Parathyroid adenoma (tissue), 2 donors: ENCODE results near the gene CUX1.

ENCODE experiments used
- H2AFZ ChIP-seq: fragments of 300-600 bp; sonication (generic); one replicate; pipeline ENCODE4 v1.7.0; 2017; ENCODE audit warnings: antibody characterized with exemption, mild to moderate bottlenecking
- H3K27ac ChIP-seq: fragments of 300-600 bp; sonication (generic); one replicate; pipeline ENCODE4 v1.7.0; 2017
- H3K27me3 ChIP-seq: fragments of 300-600 bp; sonication (generic); one replicate; pipeline ENCODE4 v1.7.0; 2017; ENCODE audit warnings: low read length; ENCODE audit not compliant: control insufficient read depth, insufficient read depth
- H3K36me3 ChIP-seq: fragments of 300-600 bp; sonication (generic); one replicate; pipeline ENCODE4 v1.7.0; 2017; ENCODE audit warnings: low read length; ENCODE audit not compliant: control insufficient read depth, insufficient read depth
- H3K4me1 ChIP-seq: fragments of 300-600 bp; sonication (generic); one replicate; pipeline ENCODE4 v1.7.0; 2017; ENCODE audit warnings: control low read depth
- H3K4me2 ChIP-seq: fragments of 300-600 bp; sonication (generic); one replicate; pipeline ENCODE4 v1.7.0; 2017; ENCODE audit warnings: low read length
- H3K4me3 ChIP-seq: fragments of 300-600 bp; sonication (generic); one replicate; pipeline ENCODE4 v1.7.0; 2017; ENCODE audit warnings: low read depth, low read length
- H3K79me2 ChIP-seq: fragments of 300-600 bp; sonication (generic); one replicate; pipeline ENCODE4 v1.7.0; 2017; ENCODE audit warnings: control low read depth
- H3K9ac ChIP-seq: fragments of 300-600 bp; sonication (generic); one replicate; pipeline ENCODE4 v1.7.0; 2017; ENCODE audit warnings: mild to moderate bottlenecking
- H3K9me3 ChIP-seq: fragments of 300-600 bp; sonication (generic); one replicate; pipeline ENCODE4 v1.7.0; 2017; ENCODE audit warnings: low read length; ENCODE audit not compliant: control insufficient read depth
- CTCF ChIP-seq: fragments of 300-600 bp; sonication (generic); IDR thresholded peaks from one replicate; pipeline ENCODE4 v1.7.0; 2017; ENCODE audit warnings: antibody characterized with exemption, mild to moderate bottlenecking
- donor health status: primary hyperparathyroidism.

The CUX1 gene

GRCh38 chr7:102268635-102269034 lies 451.2 kb downstream of the CUX1 start:
- no peaks in the 10 kb centered on the region for H3K79me2 ChIP-seq
- H3K9ac ChIP-seq, result no peak overlapping the region
- H3K36me3 ChIP-seq, result no peaks in the 10 kb centered on the region
- TF ChIP-seq CTCF, result no peak
- H3K27ac ChIP-seq, result no peak overlapping the region
- H3K27me3 ChIP-seq, result no peaks in the 10 kb centered on the region
- H3K4me1 ChIP-seq, result peaks cover 2% of the 10 kb centered on the region
- no peak overlapping the region for H2AFZ ChIP-seq
- no peak overlapping the region for H3K4me2 ChIP-seq
- H3K9me3 ChIP-seq, result no peaks in the 10 kb centered on the region
- no peak overlapping the region for H3K4me3 ChIP-seq

- H3K36me3 ChIP-seq, result no peaks in the 10 kb centered on the region
- H3K4me1 ChIP-seq, result peaks cover 2% of the 10 kb centered on the region
- H3K9me3 ChIP-seq, result no peaks in the 10 kb centered on the region
- no peak overlapping the region for H3K4me2 ChIP-seq
- no peak overlapping the region for H3K27ac ChIP-seq
- H3K27me3 ChIP-seq, result no peaks in the 10 kb centered on the region
- H3K9ac ChIP-seq, result no peak overlapping the region
- no peaks in the 10 kb centered on the region for H3K79me2 ChIP-seq
- no peak overlapping the region for H2AFZ ChIP-seq
- no peak for TF ChIP-seq CTCF
- H3K4me3 ChIP-seq, result no peak overlapping the region
Measured at GRCh38 chr7:102270178-102270887, 452.9 kb downstream of the CUX1 start.

- no peak overlapping the region for H3K9ac ChIP-seq
- H3K27me3 ChIP-seq, result no peaks in the 10 kb centered on the region
- no peak overlapping the region for H3K4me3 ChIP-seq
- no peaks in the 10 kb centered on the region for H3K9me3 ChIP-seq
- no peak overlapping the region for H2AFZ ChIP-seq
- no peaks in the 10 kb centered on the region for H3K79me2 ChIP-seq
- peaks cover 2% of the 10 kb centered on the region for H3K4me1 ChIP-seq
- no peak overlapping the region for H3K27ac ChIP-seq
- no peak for TF ChIP-seq CTCF
- H3K36me3 ChIP-seq, result no peaks in the 10 kb centered on the region
- H3K4me2 ChIP-seq, result no peak overlapping the region
Measured at GRCh38 chr7:102271158-102271798, 453.9 kb downstream of the CUX1 start.

GRCh38 chr7:102272075-102272916 lies 454.9 kb downstream of the CUX1 start:
- TF ChIP-seq CTCF, result peak; percentile 83
- H3K9ac ChIP-seq, result no peak overlapping the region

More at GRCh38 chr7:102272075-102272916, 454.9 kb downstream of the CUX1 start:
- Histone ChIP-seq H3K79me2 (no peaks in the 10 kb centered on the region), H3K36me3 (no peaks in the 10 kb centered on the region), H3K4me3 (no peak overlapping the region), H3K27ac (no peak overlapping the region), H3K9me3 (no peaks in the 10 kb centered on the region), H2AFZ (peak overlapping the region; percentile 31), H3K4me1 (no peaks in the 10 kb centered on the region), H3K27me3 (no peaks in the 10 kb centered on the region), H3K4me2 (no peak overlapping the region)
